ENCODE data around the gene ARHGDIA. TPM values are rescaled to one million over a fixed set of nuclear protein-coding genes. Genes with fewer than 3 reads are reported as not detected.

Gene ARHGDIA
- total and polyA plus RNA-seq, 11 donors = 81.4 to 296 (median 152) TPM

- WGBS, 4 donors = 90 to 94% (median 92%) methylated on average over 11 to 26 of the region's 26 CpGs
- H3K27ac ChIP-seq = no peak overlapping the region
- TF ChIP-seq CTCF (IDR thresholded peaks at IDR 0.05) (no peak), POLR2A (IDR thresholded peaks at IDR 0.05) (no peak)
- peaks cover 0 to 5% (median 0%) of the 10 kb centered on the region in 9 donors for H3K27me3 ChIP-seq
- no peak overlapping the region for H3K4me3 ChIP-seq
- H3K9me3 ChIP-seq = no peaks in the 10 kb centered on the region
- intact Hi-C loops (cut with DNase I) = no loop called here
- ATAC-seq (no peak), DNase-seq (no peak)
- peaks cover 0 to 48% (median 5%) of the 10 kb centered on the region in 9 donors for H3K36me3 ChIP-seq
- peaks cover 5 to 28% (median 14%) of the 10 kb centered on the region in 12 donors for H3K4me1 ChIP-seq
Observed at GRCh38 chr17:81907219-81908145, 36.3 kb upstream of the ARHGDIA start.

- H3K27me3 ChIP-seq = peaks cover 0 to 13% (median 0%) of the 10 kb centered on the region in 9 donors
- no peak overlapping the region for H3K27ac ChIP-seq
- DNase-seq (no peak), ATAC-seq (no peak)
- H3K4me1 ChIP-seq = peaks cover 7 to 30% (median 15%) of the 10 kb centered on the region in 12 donors
- intact Hi-C loops (cut with DNase I) = no loop called here
- TF ChIP-seq CTCF (IDR thresholded peaks at IDR 0.05) = no peak
- TF ChIP-seq POLR2A (IDR thresholded peaks at IDR 0.05) = no peak
- H3K9me3 ChIP-seq = no peaks in the 10 kb centered on the region
- no peak overlapping the region for H3K4me3 ChIP-seq
- WGBS, 4 donors = 93 to 100% (median 94%) methylated on average over 3 to 15 of the region's 15 CpGs
- peaks cover 0 to 44% (median 3%) of the 10 kb centered on the region in 9 donors for H3K36me3 ChIP-seq
Observed at GRCh38 chr17:81906476-81907218, 35.5 kb upstream of the ARHGDIA start.

- intact Hi-C loops (cut with DNase I) = no loop called here
- H3K27me3 ChIP-seq = peaks cover 0 to 19% (median 0%) of the 10 kb centered on the region in 9 donors
- ATAC-seq = no peak
- WGBS, 4 donors = 89 to 96% (median 93%) methylated on average over 5 to 10 of the region's 10 CpGs
- H3K4me3 ChIP-seq = no peak overlapping the region
- no peak for DNase-seq
- H3K27ac ChIP-seq = no peak overlapping the region
- no peaks in the 10 kb centered on the region for H3K9me3 ChIP-seq
- H3K36me3 ChIP-seq = peaks cover 0 to 44% (median 3%) of the 10 kb centered on the region in 9 donors
- TF ChIP-seq POLR2A (IDR thresholded peaks at IDR 0.05) (no peak), CTCF (IDR thresholded peaks at IDR 0.05) (no peak)
- H3K4me1 ChIP-seq = peaks cover 9 to 32% (median 16%) of the 10 kb centered on the region in 12 donors
Observed at GRCh38 chr17:81905993-81906392, 34.9 kb upstream of the ARHGDIA start.

- Histone ChIP-seq H3K9me3 (no peaks in the 10 kb centered on the region), H3K36me3 (peaks cover 0 to 46% (median 4%) of the 10 kb centered on the region in 9 donors), H3K4me1 (peaks cover 7 to 26% (median 14%) of the 10 kb centered on the region in 12 donors), H3K4me3 (no peak overlapping the region), H3K27me3 (peaks cover 0 to 19% (median 0%) of the 10 kb centered on the region in 9 donors), H3K27ac (no peak overlapping the region)
- ATAC-seq = no peak
- DNase-seq = peak in 1 of 5 donors; percentile 58
- 93 to 96% (median 95%) methylated on average over 12 to 16 of the region's 16 CpGs for WGBS, 4 donors
- intact Hi-C loops (cut with DNase I) = no loop called here
- no peak for TF ChIP-seq CTCF (IDR thresholded peaks at IDR 0.05)
Observed at GRCh38 chr17:81905424-81905875, 34.3 kb upstream of the ARHGDIA start.

Measured in heart left ventricle (tissue), 16 donors.